Measurements from ENCODE around the gene SYNJ2BP. TPM values are rescaled to one million over a fixed set of nuclear protein-coding genes. Genes with fewer than 3 reads are reported as not detected.

Gene SYNJ2BP
- total RNA-seq, 1 experiment from 2014 or later, result 26.6 TPM

- Histone ChIP-seq H3K4ac (ENCODE audit: low read depth, low read length) (no peak overlapping the region; the same call in 1 of the 2 replicates), H3K9me3 (ENCODE audit: control insufficient read depth, low read depth, low read length) (no peaks in the 10 kb centered on the region), H2BK5ac (ENCODE audit: insufficient read length, low read length) (no peak overlapping the region), H4K5ac (ENCODE audit: insufficient read length, low read depth, low read length) (no peak overlapping the region), H3K79me2 (ENCODE audit: insufficient read depth, low read length) (no peaks in the 10 kb centered on the region; the same call in 1 of the 2 replicates), H2BK12ac (ENCODE audit: insufficient read length, low read depth, low read length) (no peak overlapping the region), H4K91ac (ENCODE audit: insufficient read length, low read depth, low read length) (no peak overlapping the region), H2AK5ac (ENCODE audit: insufficient read length, low read length) (no peak overlapping the region), H3K27ac (ENCODE audit: insufficient read length, low read depth, low read length) (no peak overlapping the region), H2AFZ (ENCODE audit: low read length) (no peak overlapping the region), H3K23me2 (ENCODE audit: insufficient read length, low read depth, low read length, poor library complexity, severe bottlenecking) (no peaks in the 10 kb centered on the region), H2BK120ac (ENCODE audit: low read depth, low read length, poor library complexity, severe bottlenecking) (no peak overlapping the region), H3K4me1 (ENCODE audit: insufficient read depth, low read length) (no peaks in the 10 kb centered on the region; the same call in 1 of the 2 replicates), H3K23ac (ENCODE audit: insufficient read length, low read depth, low read length) (no peak overlapping the region), H3K9ac (ENCODE audit: extremely low read depth, insufficient read length, low read length) (no peak overlapping the region), H3K56ac (ENCODE audit: insufficient read length, low read depth, low read length) (no peak overlapping the region), H4K8ac (replicated peaks; ENCODE audit: insufficient read length, low read depth, low read length) (no peak overlapping the region), H2BK15ac (ENCODE audit: low read depth, low read length) (no peak overlapping the region), H4K20me1 (ENCODE audit: control insufficient read depth, insufficient read depth, insufficient read length) (no peaks in the 10 kb centered on the region), H3K79me1 (ENCODE audit: insufficient read depth, low read depth, low read length, poor library complexity, severe bottlenecking) (no peaks in the 10 kb centered on the region), H3T11ph (ENCODE audit: low read length) (no peak overlapping the region), H3K27me3 (ENCODE audit: insufficient read depth, low read length) (no peaks in the 10 kb centered on the region), H3K18ac (ENCODE audit: insufficient read length, low read depth, low read length) (no peak overlapping the region), H2BK20ac (ENCODE audit: low read depth, low read length, poor library complexity, severe bottlenecking) (no peak overlapping the region), H3K4me2 (ENCODE audit: insufficient read depth, insufficient read length, low read length) (no peak overlapping the region), H3K14ac (ENCODE audit: insufficient read depth, low read length) (no peak overlapping the region)
- peaks cover 6 to 15% (median 11%) of the 10 kb centered on the region in 3 experiments; a peak in 6 of 7 replicates for H3K36me3 Mint-ChIP-seq (ENCODE audit: insufficient read depth in 1 of 3, low read depth in 3 of 3)
- peaks cover 14 to 20% of the 10 kb centered on the region in 2 experiments for H3K4me1 Mint-ChIP-seq
- DNase-seq, result peak; percentile 30
- H3K27me3 Mint-ChIP-seq (ENCODE audit: low read depth), result no peaks in the 10 kb centered on the region
- no peak overlapping the region for H3K27ac Mint-ChIP-seq
- peaks cover 0 to 4% of the 10 kb centered on the region in 2 experiments; a peak in 2 of 5 replicates for H3K9me3 Mint-ChIP-seq
- peak; percentile 30; the same call in 1 of the 3 replicates for TF ChIP-seq CTCF (conservative IDR thresholded peaks at IDR 0.05)
- WGBS (ENCODE audit: extremely low coverage, insufficient read length, low lambda C conversion rate), result no CpG with 5 or more reads among the region's 23 CpGs
- no peak overlapping the region for H3K4me3 Mint-ChIP-seq
These were observed 18.0 kb downstream of the SYNJ2BP start for GRCh38 chr14:70398706-70399431.
